Measurements from ENCODE around the gene EHD3. TPM values are rescaled to one million over a fixed set of nuclear protein-coding genes. Genes with fewer than 3 reads are reported as not detected.

Gene EHD3
- total and polyA plus RNA-seq, 10 of the 15 experiments (the other 5 are each of a cell fraction or from before 2014, with no cell fraction given): 1.1 to 10.9 (median 8.2) TPM

DNA sequence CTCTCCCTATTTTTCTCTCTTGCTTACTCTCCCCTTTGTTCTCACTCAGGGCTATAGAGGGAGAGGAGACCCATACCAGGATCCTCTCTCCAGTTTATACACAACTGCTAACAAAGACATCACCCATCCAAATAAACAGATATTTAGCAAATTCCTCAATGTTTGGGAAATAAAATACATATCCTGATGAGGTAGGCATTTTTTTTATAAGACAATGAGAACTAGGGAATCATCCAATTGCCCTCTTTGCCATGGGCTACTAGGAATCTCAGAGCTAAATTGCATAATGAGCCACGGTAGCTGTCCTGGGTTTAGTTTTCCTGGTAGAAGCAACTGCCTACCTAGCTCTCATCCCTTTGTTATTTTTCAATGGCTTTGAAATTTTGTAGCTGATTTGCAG, 43.8 kb upstream of the EHD3 start:
- Histone ChIP-seq H4K20me1 (ENCODE audit: control insufficient read depth, insufficient read depth) (no peaks in the 10 kb centered on the region), H3K9ac (ENCODE audit: control insufficient read depth, insufficient read depth, low read length) (no peak overlapping the region), H3K27ac (ENCODE audit: control insufficient read depth, insufficient read depth) (no peak overlapping the region), H2AFZ (ENCODE audit: control insufficient read depth, low read depth, low read length) (no peak overlapping the region), H3K4me3 (no peak overlapping the region), H3K27me3 (replicated peaks in 1 of 2; ENCODE audit: control insufficient read depth in 2 of 2, insufficient read depth in 2 of 2, low read length in 1 of 2) (no peaks in the 10 kb centered on the region), H3K79me2 (ENCODE audit: control insufficient read depth, insufficient read depth, low read length) (no peaks in the 10 kb centered on the region), H3K4me2 (ENCODE audit: control insufficient read depth, insufficient read depth) (no peak overlapping the region), H3K9me3 (replicated peaks; ENCODE audit: control insufficient read depth, insufficient read depth, low read length) (no peaks in the 10 kb centered on the region), H3K36me3 (ENCODE audit: control insufficient read depth in 2 of 2, insufficient read depth in 2 of 2, low read length in 1 of 2) (no peaks in the 10 kb centered on the region; a peak in 1 of 4 replicates), H3K4me1 (ENCODE audit: control insufficient read depth, insufficient read depth, low read length) (no peaks in the 10 kb centered on the region)
- ChIA-PET CTCF (interaction anchor here (1.0 to 1.4 kb wide), 4 partner anchors 19 to 327 kb away, joined by 3 to 6 read pairs (median 4); no protein-coding TSS in a partner anchor), POLR2A (interaction anchor here (0.6 kb wide), 1 partner anchor 1196 kb away, joined by 3 read pairs; no protein-coding TSS in a partner anchor), SMC1A (ENCODE audit: uncharacterized antibody, unreplicated experiment) (interaction anchor here (2.9 kb wide), 1 partner anchor 20 kb away, joined by 9 read pairs; no protein-coding TSS in a partner anchor), RAD21 (ENCODE audit: unreplicated experiment) (no interaction called here)
- no TSS peak for BruUV-seq (replicated peaks)
- ATAC-seq (no peak), FAIRE-seq (no peak), DNase-seq (ENCODE audit: low read depth, low spot score) (no peak)
- TF ChIP-seq HDGF (IDR thresholded peaks at IDR 0.05) (no peak), ATF7 (IDR thresholded peaks at IDR 0.05; ENCODE audit: low read depth) (no peak), EED (IDR thresholded peaks at IDR 0.05; ENCODE audit: low read depth) (no peak), YY1 (IDR thresholded peaks at IDR 0.05; ENCODE audit: low read depth, low read length) (no peak)
- intact Hi-C loops (cut with micrococcal nuclease; ENCODE audit: unreplicated experiment) (no loop called here), in situ Hi-C loops (cut with MboI) (no loop called here)
- 22% methylated on average over 1 of the region's 1 CpG for WGBS (ENCODE audit: insufficient coverage, insufficient replicate concordance, low lambda C conversion rate, missing lambda C conversion rate)

DNA sequence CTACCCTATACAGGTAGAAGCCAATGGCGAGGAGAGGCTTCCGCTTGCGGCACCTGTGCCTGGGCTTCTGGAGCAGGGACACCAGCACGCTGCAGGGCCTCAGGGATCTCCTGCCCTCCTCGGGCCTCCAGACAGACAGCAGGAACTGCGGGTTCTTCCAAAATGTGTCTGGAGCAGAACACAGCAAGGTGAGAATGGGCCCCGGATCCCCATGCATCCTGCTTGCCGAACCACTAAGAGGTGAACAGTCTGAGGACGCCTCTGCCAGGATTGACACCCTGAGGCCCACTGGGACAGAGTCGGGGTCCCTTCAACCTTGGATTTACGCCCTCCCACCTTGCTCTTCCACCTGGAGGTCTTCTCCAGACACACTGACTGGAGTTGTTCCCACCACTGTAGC, 42.0 kb upstream of the EHD3 start:
- H3K79me2 ChIP-seq (ENCODE audit: control insufficient read depth, insufficient read depth, low read length): no peaks in the 10 kb centered on the region
- in situ Hi-C loops (cut with MboI): no loop called here
- no peak overlapping the region for H2AFZ ChIP-seq (ENCODE audit: control insufficient read depth, low read depth, low read length)
- no peak overlapping the region for H3K9ac ChIP-seq (ENCODE audit: control insufficient read depth, insufficient read depth, low read length)
- no peaks in the 10 kb centered on the region for H3K27me3 ChIP-seq (replicated peaks in 1 of 2; ENCODE audit: control insufficient read depth in 2 of 2, insufficient read depth in 2 of 2, low read length in 1 of 2)
- POLR2A ChIA-PET: interaction anchor here (0.7 kb wide), 1 partner anchor 888 kb away, joined by 3 read pairs; no protein-coding TSS in a partner anchor
- no peaks in the 10 kb centered on the region for H3K4me1 ChIP-seq (ENCODE audit: control insufficient read depth, insufficient read depth, low read length)
- H3K36me3 ChIP-seq (ENCODE audit: control insufficient read depth in 2 of 2, insufficient read depth in 2 of 2, low read length in 1 of 2): no peaks in the 10 kb centered on the region; a peak in 1 of 4 replicates
- no peak for FAIRE-seq
- no peak overlapping the region for H3K27ac ChIP-seq (ENCODE audit: control insufficient read depth, insufficient read depth)
- no peaks in the 10 kb centered on the region for H3K9me3 ChIP-seq (replicated peaks; ENCODE audit: control insufficient read depth, insufficient read depth, low read length)
- no peak overlapping the region for H3K4me2 ChIP-seq (ENCODE audit: control insufficient read depth, insufficient read depth)
- SMC1A ChIA-PET (ENCODE audit: uncharacterized antibody, unreplicated experiment): no interaction called here
- CTCF ChIA-PET: no interaction called here
- no peak for DNase-seq (ENCODE audit: low read depth, low spot score)
- RAD21 ChIA-PET (ENCODE audit: unreplicated experiment): no interaction called here
- H4K20me1 ChIP-seq (ENCODE audit: control insufficient read depth, insufficient read depth): no peaks in the 10 kb centered on the region
- TF ChIP-seq EZH2 (IDR thresholded peaks at IDR 0.05; ENCODE audit: borderline replicate concordance, control insufficient read depth, low read depth, low read length) (no peak), EED (IDR thresholded peaks at IDR 0.05; ENCODE audit: low read depth) (no peak), EP300 (IDR thresholded peaks at IDR 0.05; ENCODE audit: borderline replicate concordance in 1 of 2, control insufficient read depth in 1 of 2, low read depth in 2 of 2, low read length in 2 of 2) (no peak), MTA3 (IDR thresholded peaks at IDR 0.05; ENCODE audit: borderline replicate concordance, low read length) (no peak), NR2C1 (IDR thresholded peaks at IDR 0.05) (no peak), USF2 (IDR thresholded peaks at IDR 0.05; ENCODE audit: borderline replicate concordance, low read depth, low read length) (no peak), BRCA1 (IDR thresholded peaks at IDR 0.05; ENCODE audit: low read depth, low read length) (no peak), SIX5 (IDR thresholded peaks at IDR 0.05; ENCODE audit: low read depth, low read length, severe bottlenecking) (no peak), REST (IDR thresholded peaks at IDR 0.05; ENCODE audit: low read depth, low read length) (no peak), GABPA (IDR thresholded peaks at IDR 0.05; ENCODE audit: low read depth) (no peak)
- no TSS peak for BruUV-seq (replicated peaks)
- WGBS (ENCODE audit: insufficient coverage, insufficient replicate concordance, low lambda C conversion rate, missing lambda C conversion rate): 36% methylated on average over 10 of the region's 11 CpGs
- ATAC-seq: no peak
- no peak overlapping the region for H3K4me3 ChIP-seq
- intact Hi-C loops (cut with micrococcal nuclease; ENCODE audit: unreplicated experiment): no loop called here
